Vagina (tissue), 2 donors: ENCODE data around the gene GGCT. TPM values are rescaled to one million over a fixed set of nuclear protein-coding genes. Genes with fewer than 3 reads are reported as not detected.

ENCODE experiments used
- DNase-seq, 2 donors: peaks; one replicate each; pipeline ENCODE4 v3.0.0-alpha.2; 2017; ENCODE audit errors: extremely low spot score in 2 of 2
- H3K27ac ChIP-seq: fragments of 200-600 bp; sonication (generic); one replicate; pipeline ENCODE4 v1.5.1; 2019
- H3K27me3 ChIP-seq: fragments of 200-600 bp; sonication (generic); one replicate; pipeline ENCODE4 v1.5.1; 2019
- H3K36me3 ChIP-seq, 2 donors: fragments of 200-600 bp; sonication (generic); one replicate each; pipeline ENCODE4 v1.5.1; 2017 to 2019
- H3K4me1 ChIP-seq: fragments of 200-600 bp; sonication (generic); one replicate; pipeline ENCODE4 v1.5.1; 2019
- H3K4me3 ChIP-seq, 2 donors: fragments of 200-600 bp; sonication (generic); 1 replicate in 1 of 2; 2 replicates in 1 of 2; pipeline ENCODE4 v1.5.1; 2016 to 2019
- H3K9me3 ChIP-seq: fragments of 200-600 bp; sonication (generic); one replicate; pipeline ENCODE4 v1.5.1; 2019
- POLR2A ChIP-seq, 2 donors: fragments of 450-650 bp; IDR thresholded peaks; one replicate each; pipeline ENCODE4 v1.6.1; 2017; ENCODE audit warnings: antibody characterized with exemption in 2 of 2, mild to moderate bottlenecking in 2 of 2, moderate library complexity in 2 of 2
- POLR2AphosphoS5 ChIP-seq, 2 donors: sonication (generic); formaldehyde crosslinking; IDR thresholded peaks; one replicate each; pipeline ENCODE4 v1.9.0; 2017; ENCODE audit warnings: antibody characterized with exemption in 2 of 2, mild to moderate bottlenecking in 2 of 2, low read depth in 1 of 2; ENCODE audit not compliant: insufficient read depth in 1 of 2
- intact Hi-C: fragments of 100-400 bp; cut with DNase I; formaldehyde crosslinking; loops from one replicate; pipeline ENCODE4 v1.15.1; 2023
- total RNA-seq: library from RNA; depleted of rRNA; stranded (reverse); fragments of >200 nt; gene quantifications from one replicate; pipeline ENCODE4 v1.2.3, GENCODE V29; 2016
- TF ChIP-seq, protein P1 (sequence below), 3 experiments: fragments of 450-650 bp in 2 of 3; fragments of 200-600 bp in 1 of 3; sonication (generic) in 1 of 3; IDR thresholded peaks; one replicate each; pipeline ENCODE4 v1.5.1; 2017 to 2019; ENCODE audit warnings: antibody characterized with exemption in 3 of 3, mild to moderate bottlenecking in 2 of 3, moderate library complexity in 2 of 3

Gene GGCT
- total RNA-seq, 1 donor from 2014 or later: 21.6 TPM

DNA sequence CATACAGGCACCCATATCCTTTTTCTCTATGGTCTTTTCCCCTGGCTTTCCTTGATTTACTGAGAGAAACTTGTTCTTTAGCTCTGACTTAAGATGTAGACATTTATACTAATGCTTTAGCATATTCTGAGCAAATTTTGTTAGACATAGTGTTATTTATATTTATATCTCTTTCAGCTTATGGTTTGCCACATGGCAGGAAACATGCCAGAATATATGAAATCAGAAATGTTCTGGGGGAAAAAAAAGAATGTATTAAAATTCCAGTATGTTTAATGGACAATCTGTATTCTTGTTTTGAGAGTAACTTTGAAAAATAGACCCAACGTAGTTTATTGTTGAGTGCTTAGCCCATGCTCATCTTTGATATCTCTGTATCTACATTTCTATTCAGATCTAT lies 10.1 kb upstream of the GGCT start:
- intact Hi-C loops: no loop called here

DNA sequence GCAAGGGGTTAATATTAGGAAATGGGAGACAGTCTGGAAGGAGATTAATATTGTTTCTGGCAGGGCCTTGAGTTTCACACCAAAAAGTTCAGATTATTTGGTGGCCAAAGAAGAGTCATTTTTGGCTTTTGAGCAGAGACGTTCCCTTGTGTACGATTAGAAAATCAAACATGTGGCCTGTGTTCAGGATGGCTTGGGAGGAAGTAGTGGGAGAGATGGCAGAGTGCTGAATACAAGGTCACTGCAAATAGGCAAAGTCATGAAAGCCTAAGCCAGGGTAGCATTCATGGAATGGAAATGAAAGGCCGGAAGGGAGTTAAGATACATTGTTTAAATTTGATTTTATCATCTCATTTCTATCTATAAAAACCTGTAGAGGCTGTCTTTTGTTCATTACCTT lies 9.5 kb upstream of the GGCT start:
- H3K4me3 ChIP-seq: no peak overlapping the region
- intact Hi-C loops: no loop called here
- no peaks in the 10 kb centered on the region for H3K27me3 ChIP-seq
- H3K9me3 ChIP-seq: no peaks in the 10 kb centered on the region
- DNase-seq: no peak
- no peak overlapping the region for H3K27ac ChIP-seq
- H3K4me1 ChIP-seq: peaks cover 13% of the 10 kb centered on the region
- H3K36me3 ChIP-seq: no peaks in the 10 kb centered on the region
- no peak for TF ChIP-seq POLR2AphosphoS5 (IDR thresholded peaks at IDR 0.05; ENCODE audit: insufficient read depth in 1 of 2, low read depth in 1 of 2)
- TF ChIP-seq, protein P1, sequence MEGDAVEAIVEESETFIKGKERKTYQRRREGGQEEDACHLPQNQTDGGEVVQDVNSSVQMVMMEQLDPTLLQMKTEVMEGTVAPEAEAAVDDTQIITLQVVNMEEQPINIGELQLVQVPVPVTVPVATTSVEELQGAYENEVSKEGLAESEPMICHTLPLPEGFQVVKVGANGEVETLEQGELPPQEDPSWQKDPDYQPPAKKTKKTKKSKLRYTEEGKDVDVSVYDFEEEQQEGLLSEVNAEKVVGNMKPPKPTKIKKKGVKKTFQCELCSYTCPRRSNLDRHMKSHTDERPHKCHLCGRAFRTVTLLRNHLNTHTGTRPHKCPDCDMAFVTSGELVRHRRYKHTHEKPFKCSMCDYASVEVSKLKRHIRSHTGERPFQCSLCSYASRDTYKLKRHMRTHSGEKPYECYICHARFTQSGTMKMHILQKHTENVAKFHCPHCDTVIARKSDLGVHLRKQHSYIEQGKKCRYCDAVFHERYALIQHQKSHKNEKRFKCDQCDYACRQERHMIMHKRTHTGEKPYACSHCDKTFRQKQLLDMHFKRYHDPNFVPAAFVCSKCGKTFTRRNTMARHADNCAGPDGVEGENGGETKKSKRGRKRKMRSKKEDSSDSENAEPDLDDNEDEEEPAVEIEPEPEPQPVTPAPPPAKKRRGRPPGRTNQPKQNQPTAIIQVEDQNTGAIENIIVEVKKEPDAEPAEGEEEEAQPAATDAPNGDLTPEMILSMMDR (IDR thresholded peaks at IDR 0.05): no peak
- TF ChIP-seq POLR2A (IDR thresholded peaks at IDR 0.05): no peak

More for the DNA sequence above, 10.1 kb upstream of the GGCT start:
- DNase-seq: no peak
- Histone ChIP-seq H3K4me3 (no peak overlapping the region), H3K4me1 (peaks cover 9% of the 10 kb centered on the region), H3K36me3 (no peaks in the 10 kb centered on the region), H3K27me3 (no peaks in the 10 kb centered on the region), H3K9me3 (no peaks in the 10 kb centered on the region), H3K27ac (no peak overlapping the region)
- TF ChIP-seq, protein P1 (IDR thresholded peaks at IDR 0.05): no peak
- TF ChIP-seq POLR2AphosphoS5 (IDR thresholded peaks at IDR 0.05; ENCODE audit: insufficient read depth in 1 of 2, low read depth in 1 of 2) (no peak), POLR2A (IDR thresholded peaks at IDR 0.05) (no peak)

DNA sequence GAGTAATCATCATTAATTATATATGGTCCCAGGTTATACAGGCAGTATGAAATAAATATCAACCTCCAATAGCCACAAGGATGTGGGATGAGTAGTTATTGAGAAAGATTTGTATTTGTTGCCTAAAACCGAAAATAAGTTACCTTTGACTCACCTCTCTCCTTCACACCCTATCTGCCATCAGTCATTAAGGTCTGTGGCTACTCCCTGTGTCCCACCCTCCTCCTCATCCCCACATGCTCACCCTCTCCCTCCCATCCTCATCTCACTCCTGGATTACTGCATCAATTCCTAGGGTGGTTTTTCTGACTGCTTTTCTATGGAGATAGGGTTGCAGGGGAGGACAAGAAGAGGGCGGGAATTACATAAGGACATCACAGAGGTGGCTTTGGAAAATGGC lies 9.1 kb upstream of the GGCT start:
- Histone ChIP-seq H3K36me3 (no peaks in the 10 kb centered on the region), H3K9me3 (no peaks in the 10 kb centered on the region), H3K4me1 (peaks cover 11% of the 10 kb centered on the region), H3K4me3 (no peak overlapping the region), H3K27ac (no peak overlapping the region), H3K27me3 (no peaks in the 10 kb centered on the region)
- TF ChIP-seq POLR2AphosphoS5 (IDR thresholded peaks at IDR 0.05; ENCODE audit: insufficient read depth in 1 of 2, low read depth in 1 of 2) (no peak), POLR2A (IDR thresholded peaks at IDR 0.05) (no peak)
- TF ChIP-seq, protein P1 (IDR thresholded peaks at IDR 0.05): no peak
- DNase-seq: no peak
- intact Hi-C loops: no loop called here

DNA sequence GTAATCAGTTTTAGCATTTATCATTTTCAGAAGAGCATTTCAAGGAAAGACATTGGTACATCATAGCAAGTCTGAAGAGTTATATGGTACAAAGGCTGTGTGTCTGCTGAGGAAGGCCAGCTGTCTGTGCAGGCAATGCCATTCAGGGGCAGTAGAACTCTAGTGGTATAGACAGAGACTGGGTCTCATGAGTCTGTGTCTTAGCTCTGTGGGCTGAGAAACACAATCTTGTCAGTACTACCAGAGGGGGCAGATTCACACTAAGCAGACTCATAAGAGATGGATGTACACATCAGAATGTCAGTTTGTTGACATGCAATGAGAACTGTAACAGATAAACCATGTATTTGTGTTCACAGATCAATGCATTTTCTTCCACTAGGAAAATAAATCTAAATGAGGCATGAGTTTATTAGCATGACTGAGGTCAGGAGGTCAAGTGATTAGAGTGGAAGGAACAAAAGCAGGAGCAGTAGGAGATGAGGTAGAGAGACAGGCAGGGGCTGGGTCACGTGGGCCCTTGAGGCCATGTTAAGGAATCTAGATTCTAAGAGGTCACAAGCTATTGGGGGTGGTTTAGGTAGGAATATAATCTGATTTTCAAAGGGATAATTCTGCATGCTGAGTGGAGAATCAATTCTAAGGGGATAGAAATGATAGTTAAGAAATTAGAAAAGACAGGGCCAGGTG lies 7.5 kb upstream of the GGCT start:
- TF ChIP-seq POLR2A (IDR thresholded peaks at IDR 0.05): no peak
- no peak for TF ChIP-seq POLR2AphosphoS5 (IDR thresholded peaks at IDR 0.05; ENCODE audit: insufficient read depth in 1 of 2, low read depth in 1 of 2)
- TF ChIP-seq, protein P1 (IDR thresholded peaks at IDR 0.05): no peak
- Histone ChIP-seq H3K4me1 (peaks cover 6% of the 10 kb centered on the region), H3K27ac (no peak overlapping the region), H3K4me3 (no peak overlapping the region), H3K27me3 (no peaks in the 10 kb centered on the region), H3K36me3 (no peaks in the 10 kb centered on the region), H3K9me3 (no peaks in the 10 kb centered on the region)
- no peak for DNase-seq
- intact Hi-C loops: no loop called here

DNA sequence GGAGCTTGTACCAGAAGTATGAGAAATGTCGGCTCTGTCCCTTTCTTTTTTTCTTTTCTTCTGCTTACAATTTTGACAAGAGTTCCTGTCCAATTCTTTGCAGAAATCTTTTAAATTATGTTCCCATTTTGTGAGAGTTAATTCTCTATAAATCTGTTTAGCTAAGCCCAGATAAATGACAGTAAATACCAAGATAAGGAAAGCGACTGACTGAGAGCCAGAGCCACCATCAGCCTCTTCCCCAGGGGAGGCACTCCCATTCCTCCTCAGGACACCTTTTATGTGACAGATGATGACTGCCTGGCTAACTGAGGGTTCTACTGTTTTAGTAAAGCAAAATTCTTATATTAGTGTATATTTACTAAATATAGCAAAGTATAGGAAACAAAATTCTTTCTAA lies 6.9 kb upstream of the GGCT start:
- no peak for DNase-seq
- Histone ChIP-seq H3K4me1 (peaks cover 6% of the 10 kb centered on the region), H3K27ac (no peak overlapping the region), H3K36me3 (no peaks in the 10 kb centered on the region), H3K4me3 (no peak overlapping the region), H3K9me3 (no peaks in the 10 kb centered on the region), H3K27me3 (no peaks in the 10 kb centered on the region)
- TF ChIP-seq, protein P1 (IDR thresholded peaks at IDR 0.05): no peak
- TF ChIP-seq POLR2AphosphoS5 (IDR thresholded peaks at IDR 0.05; ENCODE audit: insufficient read depth in 1 of 2, low read depth in 1 of 2) (no peak), POLR2A (IDR thresholded peaks at IDR 0.05) (no peak)
- intact Hi-C loops: no loop called here
